Retinal pigment epithelial cell (primary cell): ENCODE measurements around the gene CCDC30.

ENCODE experiments used
- DNase-seq: peaks from one replicate; pipeline ENCODE4 v3.0.0-alpha.2; 2010; ENCODE audit warnings: low read depth
- H3K4me3 ChIP-seq: 2 replicates; pipeline ENCODE4 v1.5.1; 2011; ENCODE audit warnings: mild to moderate bottlenecking, low read length, control low read depth, moderate library complexity
- TF ChIP-seq, protein P1 (sequence below): conservative IDR thresholded peaks from 2 replicates; pipeline ENCODE4 v1.5.1; 2011; ENCODE audit warnings: low read depth, low read length, control low read depth, inconsistent platforms

The CCDC30 gene

GRCh38 chr1:42431514-42431913 is 31.6 kb upstream of the CCDC30 start:
- no peak overlapping the region for H3K4me3 ChIP-seq
- DNase-seq = no peak
- TF ChIP-seq, protein P1, sequence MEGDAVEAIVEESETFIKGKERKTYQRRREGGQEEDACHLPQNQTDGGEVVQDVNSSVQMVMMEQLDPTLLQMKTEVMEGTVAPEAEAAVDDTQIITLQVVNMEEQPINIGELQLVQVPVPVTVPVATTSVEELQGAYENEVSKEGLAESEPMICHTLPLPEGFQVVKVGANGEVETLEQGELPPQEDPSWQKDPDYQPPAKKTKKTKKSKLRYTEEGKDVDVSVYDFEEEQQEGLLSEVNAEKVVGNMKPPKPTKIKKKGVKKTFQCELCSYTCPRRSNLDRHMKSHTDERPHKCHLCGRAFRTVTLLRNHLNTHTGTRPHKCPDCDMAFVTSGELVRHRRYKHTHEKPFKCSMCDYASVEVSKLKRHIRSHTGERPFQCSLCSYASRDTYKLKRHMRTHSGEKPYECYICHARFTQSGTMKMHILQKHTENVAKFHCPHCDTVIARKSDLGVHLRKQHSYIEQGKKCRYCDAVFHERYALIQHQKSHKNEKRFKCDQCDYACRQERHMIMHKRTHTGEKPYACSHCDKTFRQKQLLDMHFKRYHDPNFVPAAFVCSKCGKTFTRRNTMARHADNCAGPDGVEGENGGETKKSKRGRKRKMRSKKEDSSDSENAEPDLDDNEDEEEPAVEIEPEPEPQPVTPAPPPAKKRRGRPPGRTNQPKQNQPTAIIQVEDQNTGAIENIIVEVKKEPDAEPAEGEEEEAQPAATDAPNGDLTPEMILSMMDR = no peak

GRCh38 chr1:42432714-42433113 is 30.4 kb upstream of the CCDC30 start:
- DNase-seq = no peak
- TF ChIP-seq, protein P1 = no peak

GRCh38 chr1:42433369-42433768 is 29.7 kb upstream of the CCDC30 start:
- H3K4me3 ChIP-seq = no peak overlapping the region
- DNase-seq = no peak
- TF ChIP-seq, protein P1 = no peak

More at GRCh38 chr1:42432714-42433113, 30.4 kb upstream of the CCDC30 start:
- H3K4me3 ChIP-seq = no peak overlapping the region

DNA sequence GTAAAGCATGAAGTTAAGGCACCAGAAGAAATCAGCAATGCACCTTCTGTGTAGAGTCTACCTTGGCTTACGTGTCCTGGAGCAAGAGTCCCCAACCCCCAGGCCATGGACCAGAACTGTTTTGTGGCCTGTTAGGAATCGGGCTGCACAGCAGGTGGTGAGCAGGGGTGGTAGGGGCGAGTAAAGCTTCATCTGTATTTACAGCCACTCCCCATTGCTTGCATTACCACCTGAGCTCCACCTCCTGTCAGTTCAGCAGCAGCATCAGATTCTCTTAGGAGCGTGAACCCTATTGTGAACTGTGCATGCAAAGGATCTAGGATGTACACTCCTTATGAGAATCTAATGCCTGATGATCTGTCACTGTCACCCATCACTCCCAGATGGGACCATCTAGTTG is 28.7 kb upstream of the CCDC30 start:
- H3K4me3 ChIP-seq = no peak overlapping the region
- DNase-seq = no peak
- TF ChIP-seq, protein P1 = no peak

DNA sequence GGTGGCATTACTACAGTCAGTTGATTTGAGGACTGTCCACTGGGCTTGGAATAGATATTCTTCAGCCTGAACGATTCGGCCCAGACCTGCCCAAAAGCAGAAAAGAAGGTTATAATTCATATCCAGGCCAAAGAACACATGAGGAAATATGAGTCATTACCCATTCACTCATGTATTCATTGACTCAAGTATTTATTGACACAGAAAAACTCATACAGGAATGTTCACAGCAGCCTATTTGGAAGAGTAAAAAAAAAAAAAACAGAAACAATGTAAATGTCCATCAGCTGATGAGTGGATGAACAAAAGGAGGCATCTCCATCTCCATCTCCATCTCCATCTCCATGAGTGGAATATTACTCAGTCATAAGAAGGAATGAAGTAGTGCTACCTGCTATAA is 23.1 kb upstream of the CCDC30 start:
- H3K4me3 ChIP-seq = no peak overlapping the region
- DNase-seq = peak; percentile 43
- TF ChIP-seq, protein P1 = no peak

- H3K4me3 ChIP-seq = no peak overlapping the region
- DNase-seq = no peak
- TF ChIP-seq, protein P1 = no peak
Measured at GRCh38 chr1:42442662-42443061, 20.4 kb upstream of the CCDC30 start.

- DNase-seq = no peak
- H3K4me3 ChIP-seq = no peak overlapping the region
- TF ChIP-seq, protein P1 = no peak
Measured at GRCh38 chr1:42449256-42449655, 13.8 kb upstream of the CCDC30 start.
